Spinal cord (tissue), 10 donors: ENCODE measurements around the gene SIGLEC6. TPM values are rescaled to one million over a fixed set of nuclear protein-coding genes. Genes with fewer than 3 reads are reported as not detected.

Experiments used
- DNase-seq, 6 donors: peaks; one replicate each; pipeline versions ENCODE4 v3.0.0 to v3.0.0-alpha.2; 2013 to 2015; ENCODE audit warnings: low spot score in 6 of 6, low read depth in 4 of 6
- H3K27ac ChIP-seq: one replicate; pipeline ENCODE4 v1.5.1; 2013; ENCODE audit warnings: low read depth, low read length, control low read depth
- H3K27me3 ChIP-seq: one replicate; pipeline ENCODE4 v1.6.1; 2013; ENCODE audit warnings: low read length; ENCODE audit not compliant: control insufficient read depth, insufficient read depth
- H3K36me3 ChIP-seq: one replicate; pipeline ENCODE4 v1.6.1; 2013; ENCODE audit warnings: low read length; ENCODE audit not compliant: control insufficient read depth, insufficient read depth
- H3K4me1 ChIP-seq: one replicate; pipeline ENCODE4 v1.6.1; 2013; ENCODE audit warnings: low read length; ENCODE audit not compliant: control insufficient read depth, insufficient read depth
- H3K4me3 ChIP-seq: one replicate; pipeline ENCODE4 v1.5.1; 2013; ENCODE audit warnings: low read depth, low read length, control low read depth
- H3K9me3 ChIP-seq: one replicate; pipeline ENCODE4 v1.6.1; 2013; ENCODE audit warnings: low read length; ENCODE audit not compliant: control insufficient read depth, insufficient read depth
- WGBS: methylation state at CpG from one replicate; pipeline ENCODE4 v1.1.5; 2013; ENCODE audit warnings: missing lambda C conversion rate; ENCODE audit not compliant: insufficient coverage; 5-methylcytosine and 5-hydroxymethylcytosine counted together
- polyA plus RNA-seq, 2 donors: library from polyadenylated mRNA; unstranded; fragments of 120-200 nt; gene quantifications; one replicate each; pipeline ENCODE4 v1.2.1, GENCODE V29; 2013; ENCODE audit not compliant: insufficient read length in 2 of 2
- small RNA-seq: library from RNA; depleted of rRNA; stranded (forward); fragments of <200 nt; gene quantifications from one replicate; pipeline ENCODE3, GENCODE V24; 2014; ENCODE audit warnings: low replicate concordance
- total RNA-seq, 2 donors: library from RNA; depleted of rRNA in 1 of 2; stranded (reverse); fragments of 120-200 nt in 1 of 2; fragments of >200 nt in 1 of 2; gene quantifications; one replicate each; pipeline versions ENCODE4 v1.2.3 to v1.2.4, GENCODE V29; 2013 to 2014
- donor health status: healthy.

Gene SIGLEC6
- total and polyA plus RNA-seq, 4 donors, result 0.11 TPM; not detected in 3

DNA sequence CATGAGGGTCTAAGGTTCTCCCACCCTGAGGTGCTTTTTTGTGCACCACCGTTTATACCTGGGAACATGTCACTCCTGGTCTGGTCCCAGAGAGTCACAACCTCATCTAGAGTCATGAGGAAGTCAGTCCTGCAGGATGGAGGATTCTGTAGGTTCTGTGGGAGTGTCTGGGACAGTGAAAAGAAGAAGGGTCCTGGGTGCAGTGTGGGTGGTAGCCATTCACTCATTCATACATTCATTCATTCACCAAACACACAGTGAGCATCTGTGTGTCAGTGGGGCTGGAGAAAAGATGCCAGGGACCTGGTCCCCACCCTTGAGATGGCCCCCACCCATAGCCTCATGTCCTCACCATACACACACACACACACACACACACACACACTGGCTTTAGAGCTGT, 61.8 kb downstream of the SIGLEC6 start:
- Histone ChIP-seq H3K4me3 (no peak overlapping the region), H3K27me3 (peaks cover 13% of the 10 kb centered on the region), H3K27ac (no peak overlapping the region), H3K36me3 (no peaks in the 10 kb centered on the region), H3K4me1 (no peaks in the 10 kb centered on the region), H3K9me3 (no peaks in the 10 kb centered on the region)
- WGBS, result 64% methylated on average over 1 of the region's 1 CpG
- no peak for DNase-seq

DNA sequence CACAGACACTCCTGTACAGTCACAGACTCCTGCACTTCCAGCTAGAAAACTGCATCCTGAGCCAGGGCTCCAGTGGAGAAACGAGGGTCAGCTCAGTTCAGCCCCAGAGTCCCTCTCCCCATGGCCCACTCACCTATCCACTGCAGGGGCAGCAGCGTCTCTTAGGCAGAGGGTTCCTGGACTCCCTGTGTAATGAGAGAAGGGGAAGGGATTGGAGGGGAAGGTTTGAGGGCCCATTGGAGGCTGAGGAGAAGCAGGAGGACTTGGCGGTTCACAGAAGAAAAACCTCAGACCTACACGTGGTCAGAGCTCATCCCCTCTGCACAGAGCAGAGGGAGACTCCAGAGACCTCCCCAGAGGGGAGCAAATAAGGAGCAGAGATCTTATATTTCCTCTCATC, 62.3 kb downstream of the SIGLEC6 start:
- WGBS, result 60% methylated on average over 1 of the region's 4 CpGs
- peaks cover 11% of the 10 kb centered on the region for H3K27me3 ChIP-seq
- no peaks in the 10 kb centered on the region for H3K36me3 ChIP-seq
- no peak for DNase-seq
- no peak overlapping the region for H3K4me3 ChIP-seq
- H3K27ac ChIP-seq, result no peak overlapping the region
- H3K4me1 ChIP-seq, result no peaks in the 10 kb centered on the region
- H3K9me3 ChIP-seq, result no peaks in the 10 kb centered on the region

DNA sequence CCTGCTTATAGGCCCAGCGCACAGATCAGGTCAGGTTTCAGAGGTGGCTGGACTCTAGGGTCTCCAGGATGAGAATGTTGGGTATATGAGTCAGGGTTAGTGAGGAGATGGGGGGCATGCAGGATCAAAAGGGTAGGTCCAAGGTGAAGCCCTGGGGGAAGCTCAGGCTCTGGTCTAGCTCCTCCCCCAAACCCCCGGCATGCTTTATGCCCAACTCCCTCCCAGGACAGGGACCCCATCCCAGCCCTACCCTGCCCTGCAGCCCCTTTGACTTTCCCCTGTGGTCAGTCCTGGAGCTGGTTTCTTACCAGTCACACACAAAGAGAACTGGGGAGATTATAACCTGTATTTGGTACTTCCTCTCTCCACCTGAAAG, 62.9 kb downstream of the SIGLEC6 start:
- no peaks in the 10 kb centered on the region for H3K36me3 ChIP-seq
- 82% methylated on average over 1 of the region's 2 CpGs for WGBS
- DNase-seq, result no peak
- H3K27me3 ChIP-seq, result peaks cover 10% of the 10 kb centered on the region
- no peaks in the 10 kb centered on the region for H3K4me1 ChIP-seq
- H3K4me3 ChIP-seq, result no peak overlapping the region
- H3K27ac ChIP-seq, result no peak overlapping the region
- H3K9me3 ChIP-seq, result no peaks in the 10 kb centered on the region

- H3K27ac ChIP-seq, result no peak overlapping the region
These were observed 63.5 kb downstream of the SIGLEC6 start for GRCh38 chr19:51467864-51468544.

More at GRCh38 chr19:51467864-51468544, 63.5 kb downstream of the SIGLEC6 start:
- WGBS, result 80% methylated on average over 2 of the region's 4 CpGs
- H3K4me1 ChIP-seq, result no peaks in the 10 kb centered on the region
- peaks cover 5% of the 10 kb centered on the region for H3K27me3 ChIP-seq
- H3K9me3 ChIP-seq, result no peaks in the 10 kb centered on the region
- no peak overlapping the region for H3K4me3 ChIP-seq
- H3K36me3 ChIP-seq, result no peaks in the 10 kb centered on the region
- DNase-seq, result no peak

Small RNA genes lying within 50 kb of the gene (small RNA-seq; reads per million reads assigned to genes)
- not detected for gene AC020914.3

Other genes with a start within 250 kb of the SIGLEC6 start
- gene IGLON5, start 220.0 kb downstream of the SIGLEC6 start, total RNA-seq, result 10 to 100 TPM; 12.1 to 15.3 TPM
- gene IGLON5, start 220.0 kb downstream of the SIGLEC6 start, polyA plus RNA-seq, result 100 to 1,000 TPM; 154 to 160 TPM
- 1 to 10 TPM; 2.6 to 6.7 TPM for gene VSIG10L, start 189.5 kb downstream of the SIGLEC6 start, total RNA-seq
- 10 to 100 TPM in 1 of 2 donors, 1 to 10 TPM in 1; 10.0 to 12.7 TPM for gene VSIG10L, start 189.5 kb downstream of the SIGLEC6 start, polyA plus RNA-seq
- 100 to 1,000 TPM in 1 of 2 donors, 10 to 100 TPM in 1; 40.2 to 196 TPM for gene ETFB, start 165.3 kb downstream of the SIGLEC6 start, total RNA-seq
- gene ETFB, start 165.3 kb downstream of the SIGLEC6 start, polyA plus RNA-seq, result 100 to 1,000 TPM in 1 of 2 donors, 10 to 100 TPM in 1; 87.4 to 107 TPM
- gene CLDND2, start 162.7 kb downstream of the SIGLEC6 start, total RNA-seq, result 1 to 10 TPM in 1 of 2 donors, not detected in 1; 7.9 TPM
- 1 to 10 TPM; 5.9 to 7.6 TPM for gene CLDND2, start 162.7 kb downstream of the SIGLEC6 start, polyA plus RNA-seq
- gene NKG7, start 159.0 kb downstream of the SIGLEC6 start, total RNA-seq, result 1 to 10 TPM in 1 of 2 donors, under 1 TPM in 1; 0.44 to 6.0 TPM
- gene NKG7, start 159.0 kb downstream of the SIGLEC6 start, polyA plus RNA-seq, result under 1 TPM in 1 of 2 donors, not detected in 1; 0.69 TPM
- gene LIM2, start 143.7 kb downstream of the SIGLEC6 start, total RNA-seq, result not detected
- not detected for gene LIM2, start 143.7 kb downstream of the SIGLEC6 start, polyA plus RNA-seq
- not detected for gene C19orf84, start 141.1 kb downstream of the SIGLEC6 start, total RNA-seq
- gene C19orf84, start 141.1 kb downstream of the SIGLEC6 start, polyA plus RNA-seq, result not detected
- gene SIGLEC10, start 114.0 kb downstream of the SIGLEC6 start, total RNA-seq, result 1 to 10 TPM; 3.1 to 3.7 TPM
- 1 to 10 TPM; 6.6 to 7.1 TPM for gene SIGLEC10, start 114.0 kb downstream of the SIGLEC6 start, polyA plus RNA-seq
- 1 to 10 TPM; 2.0 to 3.6 TPM for gene SIGLEC8, start 73.2 kb downstream of the SIGLEC6 start, total RNA-seq
- 1 to 10 TPM; 3.8 to 4.7 TPM for gene SIGLEC8, start 73.2 kb downstream of the SIGLEC6 start, polyA plus RNA-seq
- not detected for gene CEACAM18, start 53.1 kb downstream of the SIGLEC6 start, total RNA-seq
- not detected for gene CEACAM18, start 53.1 kb downstream of the SIGLEC6 start, polyA plus RNA-seq
- gene SIGLEC12, start 29.9 kb downstream of the SIGLEC6 start, total RNA-seq, result under 1 TPM in 1 of 2 donors, not detected in 1; 0.06 TPM
- not detected for gene SIGLEC12, start 29.9 kb downstream of the SIGLEC6 start, polyA plus RNA-seq
- 10 to 100 TPM in 1 of 2 donors, 1 to 10 TPM in 1; 8.5 to 12.4 TPM for gene ZNF175, start 39.6 kb upstream of the SIGLEC6 start, total RNA-seq
- gene ZNF175, start 39.6 kb upstream of the SIGLEC6 start, polyA plus RNA-seq, result 10 to 100 TPM; 12.4 to 17.8 TPM
- 1 to 10 TPM in 1 of 2 donors, under 1 TPM in 1; 0.44 to 1.6 TPM for gene SIGLEC5, start 98.7 kb upstream of the SIGLEC6 start, total RNA-seq
- gene SIGLEC5, start 98.7 kb upstream of the SIGLEC6 start, polyA plus RNA-seq, result under 1 TPM in 1 of 2 donors, not detected in 1; 0.22 TPM
- 1 to 10 TPM; 1.0 to 1.1 TPM for gene SIGLEC14, start 115.2 kb upstream of the SIGLEC6 start, total RNA-seq
- 1 to 10 TPM; 3.0 to 3.5 TPM for gene SIGLEC14, start 115.2 kb upstream of the SIGLEC6 start, polyA plus RNA-seq
- 10 to 100 TPM in 1 of 2 donors, 1 to 10 TPM in 1; 2.6 to 18.0 TPM for gene SPACA6, start 161.7 kb upstream of the SIGLEC6 start, total RNA-seq
- gene SPACA6, start 161.7 kb upstream of the SIGLEC6 start, polyA plus RNA-seq, result 10 to 100 TPM; 11.4 to 23.2 TPM
- gene HAS1, start 192.3 kb upstream of the SIGLEC6 start, total RNA-seq, result 1 to 10 TPM in 1 of 2 donors, under 1 TPM in 1; 0.61 to 1.6 TPM
- gene HAS1, start 192.3 kb upstream of the SIGLEC6 start, polyA plus RNA-seq, result 1 to 10 TPM; 3.0 to 4.3 TPM
- 10 to 100 TPM in 1 of 2 donors, 1 to 10 TPM in 1; 5.2 to 19.4 TPM for gene FPR1, start 220.2 kb upstream of the SIGLEC6 start, total RNA-seq
- gene FPR1, start 220.2 kb upstream of the SIGLEC6 start, polyA plus RNA-seq, result 10 to 100 TPM in 1 of 2 donors, 1 to 10 TPM in 1; 8.0 to 10.7 TPM
- gene FPR2, start 229.5 kb upstream of the SIGLEC6 start, total RNA-seq, result 1 to 10 TPM in 1 of 2 donors, under 1 TPM in 1; 0.33 to 5.6 TPM
- not detected for gene FPR2, start 229.5 kb upstream of the SIGLEC6 start, polyA plus RNA-seq